Tongue (tissue), 2 donors: ENCODE results near the gene NRG3. TPM values are rescaled to one million over a fixed set of nuclear protein-coding genes. Genes with fewer than 3 reads are reported as not detected.

ENCODE experiments used
- DNase-seq: peaks from one replicate; pipeline ENCODE4 v3.0.0-alpha.2; 2015
- total RNA-seq: library from RNA; depleted of rRNA; stranded (reverse); fragments of >200 nt; gene quantifications from one replicate; pipeline ENCODE4 v1.2.3, GENCODE V29; 2014

NRG3 gene
- total RNA-seq, 1 donor from 2014 or later, result 0.31 TPM

GRCh38 chr10:82692458-82692857, 817.5 kb downstream of the NRG3 start:
- DNase-seq, result no peak

DNA sequence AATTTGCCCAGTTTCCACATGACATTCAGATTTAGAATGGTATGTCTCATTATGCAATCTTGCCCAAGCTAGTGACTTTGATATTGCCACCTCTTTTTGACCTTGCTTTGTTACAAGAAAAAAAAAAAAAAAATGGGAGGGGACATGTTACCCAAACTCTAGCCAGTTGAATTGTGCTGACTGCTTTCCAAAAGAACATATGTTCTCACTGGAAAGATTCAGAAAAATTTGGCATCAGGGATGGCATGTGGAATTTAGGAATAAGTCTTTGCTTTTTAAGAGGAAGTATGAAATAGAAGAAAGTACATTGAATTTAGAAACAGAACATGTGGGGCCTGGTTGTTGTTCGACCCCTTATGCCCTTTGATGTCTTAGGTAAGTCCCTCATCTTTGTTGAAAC, 846.8 kb downstream of the NRG3 start:
- no peak for DNase-seq

- no peak for DNase-seq
Measured at GRCh38 chr10:82722273-82722672, 847.3 kb downstream of the NRG3 start.

DNA sequence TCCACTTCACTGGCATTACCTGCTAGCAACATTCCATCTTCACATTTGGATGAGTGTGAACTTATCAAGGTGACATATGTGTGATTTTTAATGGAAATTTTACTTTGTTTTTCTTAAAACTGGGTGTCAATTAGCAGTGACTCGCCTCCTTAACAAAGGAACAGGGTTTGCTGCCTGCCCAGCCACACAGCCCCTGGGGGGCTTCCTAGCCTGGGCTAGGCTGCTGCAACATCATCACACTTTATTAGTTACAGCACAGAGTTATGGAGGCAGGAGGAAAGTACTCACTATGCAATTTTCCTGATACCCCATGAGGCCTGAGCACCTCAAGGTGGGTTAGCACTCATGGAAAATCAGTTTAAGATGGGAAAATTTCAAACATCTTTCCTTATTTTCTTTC, 861.3 kb downstream of the NRG3 start:
- no peak for DNase-seq

DNA sequence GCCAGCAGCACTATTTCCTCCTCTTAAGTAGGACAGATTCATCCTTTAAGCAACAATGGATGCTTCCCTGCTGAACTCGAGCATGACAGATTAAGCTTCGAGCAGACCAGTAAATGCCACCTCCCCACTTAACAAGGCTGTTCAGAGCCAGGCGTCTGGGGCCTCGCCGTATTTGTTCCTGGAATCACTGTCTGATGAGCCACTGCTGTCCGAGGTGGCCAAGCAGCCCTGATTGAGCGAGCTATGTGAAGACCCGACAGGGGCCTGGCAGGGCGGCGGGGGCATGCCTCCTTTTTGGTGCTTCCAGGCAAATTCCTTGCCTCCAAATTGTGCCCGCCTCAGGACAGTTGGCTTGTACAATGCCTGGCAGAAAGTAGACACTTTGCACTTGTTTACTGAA, 862.6 kb downstream of the NRG3 start:
- DNase-seq, result no peak

GRCh38 chr10:82738592-82738991, 863.6 kb downstream of the NRG3 start:
- no peak for DNase-seq

DNA sequence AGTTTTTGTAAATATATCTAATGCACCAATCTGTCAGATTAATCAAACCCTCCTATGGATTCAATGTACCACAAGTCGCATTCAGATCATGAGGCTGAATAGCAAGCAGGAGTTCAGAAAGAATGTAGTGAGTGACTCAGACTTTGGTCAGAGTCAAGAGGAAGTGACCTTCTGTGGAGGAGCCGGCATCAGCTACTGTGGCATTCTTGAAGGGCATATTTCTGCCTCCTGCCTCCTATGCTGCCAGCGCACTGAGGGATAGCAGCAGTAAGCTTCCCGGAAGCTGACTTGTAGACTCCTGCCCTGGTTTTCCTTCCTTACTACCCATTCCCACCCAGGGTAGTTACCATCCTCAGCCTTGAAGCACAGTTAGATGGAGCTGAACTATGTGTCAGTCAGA, 867.5 kb downstream of the NRG3 start:
- no peak for DNase-seq

GRCh38 chr10:82742898-82743297, 867.9 kb downstream of the NRG3 start:
- no peak for DNase-seq

GRCh38 chr10:82750538-82750937, 875.5 kb downstream of the NRG3 start:
- DNase-seq, result no peak

DNA sequence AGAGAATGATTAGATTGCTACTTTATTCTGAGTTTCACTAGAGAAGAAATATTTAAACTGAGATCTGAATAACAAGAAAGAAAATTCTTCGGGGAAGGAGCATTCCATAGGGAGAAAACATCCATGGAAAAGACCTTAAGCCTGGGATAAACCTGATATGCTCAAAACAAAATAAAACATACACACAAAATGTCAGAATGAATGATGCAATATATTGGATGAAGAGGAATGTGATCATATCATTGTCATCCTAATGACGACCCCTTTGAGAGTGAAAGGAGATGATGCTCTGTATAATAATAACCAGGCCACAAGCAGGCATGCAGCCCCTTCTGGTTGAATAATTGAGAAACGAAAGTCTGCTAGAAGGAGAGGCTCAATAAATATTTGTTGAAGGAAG, 882.4 kb downstream of the NRG3 start:
- no peak for DNase-seq

- DNase-seq, result no peak
Measured at GRCh38 chr10:82757901-82758300, 882.9 kb downstream of the NRG3 start.

GRCh38 chr10:82759050-82759449, 884.1 kb downstream of the NRG3 start:
- DNase-seq, result no peak

- no peak for DNase-seq
Measured at GRCh38 chr10:82762641-82763040, 887.6 kb downstream of the NRG3 start.

GRCh38 chr10:82768040-82768439, 893.0 kb downstream of the NRG3 start:
- no peak for DNase-seq

- no peak for DNase-seq
Measured at GRCh38 chr10:82778908-82779307, 903.9 kb downstream of the NRG3 start.

- peak; percentile 36 for DNase-seq
Measured at GRCh38 chr10:82796510-82796909, 921.5 kb downstream of the NRG3 start.

- DNase-seq, result no peak
Measured at GRCh38 chr10:82801289-82801688, 926.3 kb downstream of the NRG3 start.

DNA sequence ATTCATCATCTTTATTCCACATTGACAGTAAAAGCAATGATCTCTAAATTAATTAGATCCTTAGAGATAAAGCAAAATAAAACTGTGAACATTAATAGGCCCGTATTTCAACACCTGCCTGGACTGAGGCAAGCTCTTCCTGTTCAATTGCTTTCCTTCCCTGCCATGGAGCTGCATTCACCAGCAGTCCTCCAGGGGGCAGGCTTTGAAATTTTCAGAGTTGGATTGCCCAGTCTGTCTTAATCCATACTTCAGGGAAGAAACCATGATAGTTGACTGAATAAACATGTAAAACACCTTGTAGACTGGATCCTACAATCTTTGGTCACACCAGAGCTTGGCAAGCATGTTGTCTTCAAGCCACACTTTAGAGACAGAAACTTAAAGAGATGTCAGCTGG, 936.6 kb downstream of the NRG3 start:
- DNase-seq, result no peak

DNA sequence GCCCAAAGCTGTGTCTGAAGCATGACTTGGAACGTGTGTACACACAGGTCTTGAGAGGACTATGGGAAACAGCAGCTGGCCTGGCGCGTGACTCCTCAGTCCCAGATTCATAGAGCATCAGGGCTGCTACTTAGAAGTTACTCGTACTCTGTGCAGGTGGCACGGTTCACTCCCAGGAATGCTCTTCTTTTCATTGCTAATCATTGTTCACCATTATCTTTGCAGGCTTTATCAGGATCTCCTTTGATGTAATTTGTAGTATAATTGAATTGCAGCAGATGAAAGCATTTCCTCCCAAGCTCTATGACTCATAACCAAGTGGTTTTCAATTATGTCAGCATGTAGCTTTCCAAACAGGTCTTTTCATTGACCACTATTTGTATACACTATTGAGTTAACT, 938.9 kb downstream of the NRG3 start:
- DNase-seq, result no peak

GRCh38 chr10:82814635-82815034, 939.6 kb downstream of the NRG3 start:
- no peak for DNase-seq

GRCh38 chr10:82815680-82816079, 940.7 kb downstream of the NRG3 start:
- no peak for DNase-seq

GRCh38 chr10:82817676-82818422, 942.9 kb downstream of the NRG3 start:
- no peak for DNase-seq

DNA sequence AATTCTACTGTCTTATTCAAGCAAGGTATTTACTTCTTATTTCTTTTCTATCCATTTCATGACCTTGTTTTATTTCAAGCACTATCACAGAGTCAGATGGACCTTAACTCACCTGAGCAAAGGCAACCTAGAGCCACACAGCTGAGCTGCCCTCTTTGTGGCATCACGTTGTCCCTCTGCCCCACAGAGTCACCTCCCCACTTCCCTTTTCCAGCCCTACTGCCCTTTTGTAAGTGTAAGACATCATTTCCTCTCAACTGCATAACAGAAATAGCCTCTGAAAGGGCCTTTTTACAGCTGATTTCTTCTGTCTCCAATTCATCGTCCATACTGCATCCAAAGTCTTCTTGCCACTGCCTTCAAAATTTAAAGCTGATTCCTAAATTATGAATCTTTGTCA, 946.0 kb downstream of the NRG3 start:
- DNase-seq, result no peak

GRCh38 chr10:82826132-82826531, 951.1 kb downstream of the NRG3 start:
- no peak for DNase-seq

- DNase-seq, result no peak
Measured at GRCh38 chr10:82827901-82828300, 952.9 kb downstream of the NRG3 start.
